Measurements from ENCODE around the gene DIP2C.
A peak's percentile ranks its signal among the peaks of the same experiment; 100 is the strongest.

The DIP2C gene

DNA sequence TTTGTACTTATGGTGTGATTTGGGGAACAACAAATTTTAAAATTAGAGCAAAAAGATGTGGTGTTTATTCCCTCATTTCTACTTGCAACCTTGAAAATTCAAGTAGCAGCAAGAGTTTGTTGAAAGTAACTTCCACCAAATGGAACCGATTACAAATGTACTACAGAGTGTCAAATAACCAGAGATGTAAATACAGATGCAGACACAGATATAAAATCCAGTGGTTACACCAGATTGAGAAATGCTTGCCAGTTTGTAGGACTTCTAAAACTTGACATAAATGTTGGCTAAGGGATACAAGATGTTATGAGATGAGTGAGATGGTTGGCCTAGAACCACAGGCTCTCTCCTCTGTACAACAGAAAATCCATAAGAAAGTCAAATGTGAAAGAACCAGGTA is 162.1 kb downstream of the DIP2C start:
- DNase-seq, result no peak

GRCh38 chr10:526651-527312 is 162.7 kb downstream of the DIP2C start:
- no peak for DNase-seq

DNA sequence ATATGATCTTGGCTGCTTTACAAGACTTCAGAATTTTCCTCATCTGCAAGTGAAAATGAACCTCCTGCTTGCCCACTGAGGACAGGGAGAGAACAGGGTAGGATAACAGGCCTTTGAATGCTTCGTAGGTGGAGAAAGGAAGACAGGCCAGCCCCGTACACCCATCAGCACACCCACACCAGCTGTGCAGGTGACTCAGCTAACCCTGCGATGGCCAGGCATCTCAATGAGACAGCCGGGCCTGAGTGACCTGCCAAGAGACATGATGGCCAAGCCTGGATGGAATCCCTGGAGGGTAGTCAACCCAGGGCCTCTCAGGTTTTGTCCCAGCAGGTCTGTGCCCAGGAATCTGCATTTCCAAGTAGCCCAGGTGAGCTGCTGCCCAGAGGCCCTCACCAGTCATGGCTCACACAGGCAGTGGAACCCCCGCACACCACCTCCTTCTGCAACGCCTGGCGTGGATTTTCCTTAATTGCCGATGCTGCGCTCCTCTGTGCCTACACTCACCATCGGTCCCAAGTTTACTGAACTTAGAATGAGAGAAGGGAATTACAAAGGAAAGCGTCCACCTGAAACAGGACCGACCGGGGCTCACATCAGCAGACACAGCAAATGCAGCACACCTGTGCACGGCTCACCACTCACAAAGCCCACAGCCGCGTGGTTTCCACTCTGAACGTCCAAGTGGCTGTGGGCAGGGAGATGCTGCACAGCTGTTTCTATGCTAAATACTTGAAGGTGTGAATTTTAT is 163.7 kb downstream of the DIP2C start:
- DNase-seq, result no peak

DNA sequence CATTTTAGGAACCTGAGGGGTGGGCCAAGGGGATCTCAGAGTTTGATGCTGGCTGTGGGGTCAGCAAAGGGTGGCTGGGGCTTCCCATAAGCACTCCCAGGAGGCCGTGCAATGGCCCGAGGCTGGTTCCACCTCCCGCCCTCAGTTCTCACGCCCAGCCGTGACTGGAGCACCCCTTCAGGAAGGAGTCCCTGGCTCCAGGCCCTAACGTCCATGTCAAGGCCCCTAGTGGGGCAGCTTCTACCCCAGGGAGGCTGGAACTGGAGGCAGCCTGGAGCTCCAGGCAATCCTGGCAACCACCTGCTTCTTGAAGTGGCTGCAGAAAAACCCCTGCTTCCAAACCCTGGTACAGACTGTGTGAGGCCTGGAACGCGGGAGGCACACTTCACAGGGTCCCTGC is 165.5 kb downstream of the DIP2C start:
- DNase-seq, result no peak

GRCh38 chr10:522350-522749 is 167.1 kb downstream of the DIP2C start:
- DNase-seq, result no peak

DNA sequence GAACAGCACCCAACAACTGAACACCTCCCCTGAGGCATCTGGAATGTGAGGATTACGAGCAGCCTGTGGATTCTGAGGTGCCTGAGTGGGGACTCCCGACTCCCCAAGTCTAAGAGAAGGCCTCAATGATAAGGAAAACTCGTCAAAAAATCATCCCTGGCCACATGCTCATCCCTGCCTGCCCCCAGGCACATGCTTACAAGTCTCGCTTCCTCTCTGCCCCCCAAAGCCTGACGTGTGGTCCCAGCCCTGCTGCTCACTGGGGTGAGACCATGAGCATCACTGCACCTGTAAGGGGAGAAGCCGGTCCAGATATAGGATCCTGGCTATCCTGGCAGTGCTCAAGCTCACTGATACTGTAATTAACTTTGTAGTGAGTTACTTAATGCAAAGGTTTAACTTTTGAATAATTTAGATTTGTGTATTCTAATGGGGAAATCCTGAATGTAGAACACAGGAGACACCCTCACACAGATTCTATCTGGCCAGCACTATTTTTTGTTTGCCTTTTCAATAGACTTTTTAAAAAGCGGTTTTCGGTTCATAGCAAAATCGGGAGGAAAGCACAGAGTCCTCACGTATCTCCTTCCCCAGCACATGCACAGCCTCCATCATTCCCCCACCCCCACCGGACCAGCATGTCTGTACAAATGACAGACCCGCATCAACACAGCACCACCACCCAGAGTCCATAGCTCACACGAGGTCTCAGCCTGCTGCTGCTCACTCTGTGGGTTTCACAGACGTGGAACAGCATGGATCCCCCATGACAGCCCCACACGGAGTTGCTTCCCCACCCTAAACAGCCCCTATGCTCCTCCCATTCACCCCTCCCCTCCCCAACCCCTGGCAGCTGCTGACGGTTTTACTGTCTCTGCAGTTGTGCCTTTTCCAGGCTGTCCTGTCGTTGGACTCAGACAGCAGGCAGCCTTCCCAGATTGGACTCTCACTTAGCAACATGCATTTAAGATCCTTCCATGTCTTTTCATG is 167.9 kb downstream of the DIP2C start:
- DNase-seq, result no peak

DNA sequence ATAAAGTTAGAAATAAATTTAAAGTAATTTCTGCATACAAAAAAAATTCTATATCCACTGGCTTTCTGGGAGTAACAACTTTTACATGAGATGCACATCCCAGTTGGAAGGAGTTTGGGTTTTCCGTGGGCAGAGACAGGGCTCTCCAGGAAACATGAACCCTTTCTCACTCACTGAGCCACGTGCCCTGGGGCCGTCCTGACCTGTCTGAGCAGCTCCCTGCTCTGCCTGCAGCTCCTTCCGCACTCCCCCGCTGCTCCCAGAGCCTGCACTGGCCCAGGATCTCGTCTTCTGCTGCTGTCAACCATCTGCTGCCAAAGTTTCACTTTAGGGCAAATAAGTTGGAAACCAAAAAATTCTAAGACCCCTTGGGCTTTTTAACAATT is 169.1 kb downstream of the DIP2C start:
- no peak for DNase-seq

GRCh38 chr10:519716-520401 is 169.6 kb downstream of the DIP2C start:
- DNase-seq, result peak in 1 of 2 experiments; percentile 29

DNA sequence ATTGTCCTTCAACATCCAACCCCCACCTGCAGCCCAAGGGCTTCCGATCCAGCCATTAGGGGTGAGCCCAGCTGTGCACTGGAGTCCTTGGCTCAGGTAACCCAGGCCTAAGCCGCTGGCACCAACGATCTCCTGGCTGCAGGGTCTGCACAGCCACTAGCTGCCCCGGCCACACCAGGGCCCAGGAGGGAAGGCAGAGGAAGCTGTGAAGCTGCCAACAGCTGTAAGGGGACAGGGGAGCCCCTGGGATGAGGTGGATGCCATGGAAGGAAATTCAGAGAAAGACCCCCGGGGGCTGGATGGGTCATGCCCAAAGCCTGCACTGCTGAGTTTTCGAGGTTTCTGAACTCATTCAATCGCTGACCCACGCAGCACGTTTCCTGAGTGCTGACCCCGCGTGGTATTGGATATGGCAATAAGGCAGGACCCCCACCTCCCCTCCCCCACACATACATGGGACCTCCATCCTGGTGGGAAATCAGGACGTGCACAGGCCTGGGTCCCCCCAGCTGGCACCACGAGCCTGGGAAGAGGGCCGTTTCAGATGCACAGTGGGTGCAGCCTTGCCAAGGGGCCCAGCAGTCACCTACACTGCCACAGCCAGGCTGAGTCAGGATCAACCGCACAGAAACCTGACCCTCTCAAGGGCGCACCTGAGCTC is 170.3 kb downstream of the DIP2C start:
- no peak for DNase-seq

GRCh38 chr10:517872-518475 is 171.5 kb downstream of the DIP2C start:
- DNase-seq, result no peak

DNA sequence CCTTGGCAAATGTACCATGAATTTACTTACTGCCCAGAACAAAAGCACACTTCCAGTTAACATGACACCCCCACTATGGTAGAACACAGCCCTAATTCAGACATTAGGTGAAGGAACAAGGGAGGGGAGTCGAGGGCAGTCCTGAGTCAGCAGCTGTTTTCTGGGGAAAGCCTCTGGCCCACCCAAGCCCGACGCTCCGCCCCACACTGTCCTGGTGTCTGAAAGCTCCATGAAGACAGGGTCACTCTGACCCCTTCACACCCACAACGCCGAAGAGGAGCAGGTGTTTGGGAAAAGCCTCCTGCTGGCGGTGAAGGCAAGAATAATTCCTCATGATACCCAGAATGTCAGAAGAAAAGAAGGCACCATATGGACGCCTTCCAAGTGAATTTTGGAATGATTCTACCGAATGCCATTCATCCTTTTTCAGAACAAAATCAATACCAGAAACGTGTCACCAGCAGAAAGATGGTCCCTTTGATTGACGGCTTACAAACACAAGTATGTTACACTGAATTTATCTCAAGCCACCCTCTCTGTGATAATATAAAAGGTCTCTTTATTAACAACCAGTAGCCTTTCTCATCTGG is 172.1 kb downstream of the DIP2C start:
- DNase-seq, result no peak

- no peak for DNase-seq
Observed at GRCh38 chr10:516764-517163, 172.7 kb downstream of the DIP2C start.

DNA sequence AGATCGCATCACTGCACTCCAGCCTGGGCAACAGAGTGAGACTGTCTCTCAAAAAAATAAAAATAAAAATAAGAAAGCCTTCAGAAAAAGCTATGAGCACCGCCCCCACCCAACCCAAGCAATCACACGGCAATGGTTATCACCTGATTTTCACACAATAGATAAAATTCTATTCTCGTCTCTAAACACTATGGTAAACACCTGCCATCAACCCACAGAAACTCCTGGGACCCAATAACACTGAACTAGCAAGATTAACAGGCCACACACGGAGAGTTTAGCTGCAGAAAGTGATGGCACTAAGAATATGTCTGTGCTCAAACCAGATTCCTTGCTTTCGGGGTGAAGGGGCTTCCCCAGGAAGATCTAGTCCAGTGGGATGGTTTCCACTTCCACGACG is 173.8 kb downstream of the DIP2C start:
- DNase-seq, result no peak

- DNase-seq, result peak; percentile 71 to 85
Observed at GRCh38 chr10:514137-514671, 175.3 kb downstream of the DIP2C start.

GRCh38 chr10:513393-513792 is 176.1 kb downstream of the DIP2C start:
- DNase-seq, result no peak

DNA sequence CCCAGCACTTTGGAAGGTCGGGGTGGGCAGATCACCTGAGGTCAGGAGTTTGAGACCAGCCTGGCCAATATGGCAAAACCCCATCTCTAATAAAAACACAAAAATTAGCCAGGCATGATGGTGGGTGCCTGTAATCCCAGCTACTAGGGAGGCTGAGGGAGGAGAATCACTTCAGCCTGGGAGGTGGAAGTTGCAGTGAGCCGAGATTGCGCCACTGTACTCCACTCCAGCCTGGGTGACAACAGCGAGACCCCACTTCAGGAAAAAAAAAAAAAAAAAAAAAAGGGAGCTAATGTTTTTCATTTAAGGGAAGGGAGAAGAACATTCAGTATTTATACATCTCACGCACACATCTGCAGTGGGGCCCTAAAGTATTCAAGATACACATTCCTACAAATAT is 176.8 kb downstream of the DIP2C start:
- peak in 1 of 2 experiments; percentile 8 for DNase-seq

DNA sequence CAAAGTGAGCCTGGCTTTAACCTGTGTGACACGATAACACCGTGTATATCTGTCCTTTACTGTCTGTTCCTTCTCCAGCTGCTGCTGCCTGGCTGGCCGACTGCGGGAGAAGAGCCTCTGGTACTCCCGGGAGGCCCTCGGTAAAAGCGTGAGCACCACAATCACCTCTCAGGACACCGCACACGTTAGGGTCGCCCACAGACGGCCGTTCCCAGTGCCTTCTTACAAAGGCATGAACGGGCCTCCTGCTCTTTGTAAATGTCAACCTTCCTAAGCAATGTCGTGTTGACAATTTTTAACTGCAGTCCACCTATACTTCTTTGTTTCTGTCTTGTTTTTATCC is 177.6 kb downstream of the DIP2C start:
- no peak for DNase-seq

DNA sequence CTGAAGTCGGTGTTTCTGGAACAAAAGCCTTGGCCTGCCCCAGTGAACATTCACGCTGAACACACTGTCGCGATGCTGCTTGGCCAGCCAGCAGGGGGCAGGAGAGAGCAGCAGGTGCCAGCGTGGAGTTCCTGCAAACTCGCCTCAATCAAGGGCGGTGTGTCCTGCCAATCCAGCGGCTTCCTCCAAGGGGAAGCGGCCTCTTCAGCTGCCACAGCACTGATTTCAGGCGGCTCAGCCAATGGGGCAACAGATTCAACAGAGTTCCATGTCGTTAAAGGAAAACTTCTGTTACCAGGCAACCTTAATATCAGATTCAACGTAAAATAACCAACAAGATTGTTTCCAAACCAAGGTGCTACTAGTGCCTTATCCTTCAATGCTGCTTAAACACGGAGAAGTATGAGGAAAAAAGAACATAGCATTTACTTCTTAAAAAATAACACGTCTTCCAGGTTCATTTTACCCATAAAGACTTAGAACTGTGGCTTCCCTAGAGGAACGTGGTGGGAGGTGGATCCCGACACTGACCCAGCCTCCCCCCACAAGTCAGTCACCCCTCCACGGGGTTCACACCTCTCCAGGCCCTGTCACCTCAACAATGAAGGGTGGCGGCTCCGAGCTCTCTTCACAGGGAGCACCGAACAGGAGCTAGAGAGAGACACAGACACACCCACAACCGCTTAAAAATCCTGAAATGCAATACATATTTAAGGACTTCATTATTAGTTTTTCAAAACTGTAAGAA is 178.2 kb downstream of the DIP2C start:
- DNase-seq, result peak; percentile 78 to 92

- peak in 1 of 2 experiments; percentile 24 for DNase-seq
Observed at GRCh38 chr10:510415-510881, 179.0 kb downstream of the DIP2C start.

All from NCI-H187 (cell line).